HepG2 (cell line): ENCODE results near the gene PDE3A. TPM values are rescaled to one million over a fixed set of nuclear protein-coding genes. Genes with fewer than 3 reads are reported as not detected.

Experiments
- ATAC-seq: fragments of 200-7000 bp; cut with Tn5 transposase; 3 replicates; pipeline ENCODE4 v1.9.1; 2020; ENCODE audit warnings: mild to moderate bottlenecking, moderate library complexity
- BruUV-seq: library from RNA; stranded (reverse); fragments of 400-500 nt; replicated peaks from 2 replicates; lab custom pipeline; 2021; lab: Mats Ljungman, UMichigan
- CTCF ChIA-PET: fragments of 300-600 bp; formaldehyde crosslinking; extraction: SDS; loops from one replicate; lab custom pipeline; 2021; ENCODE audit warnings: low total read pairs, inconsistent platforms, low intra/inter-chr PET ratio; lab: Yijun Ruan, JAX
- POLR2A ChIA-PET: fragments of 350-600 bp; sonication (Branson Sonifier 250); formaldehyde crosslinking; loops from one replicate; lab custom pipeline; 2020; ENCODE audit warnings: antibody characterized with exemption, inconsistent platforms; lab: Yijun Ruan, JAX
- DNase-seq: peaks from one replicate; pipeline ENCODE4 v3.0.0-alpha.2; 2015; ENCODE audit warnings: low spot score
- FAIRE-seq: peaks from 3 replicates; lab custom pipeline; 2011; peaks lifted over from hg19 to GRCh38; lab: Jason Lieb, UNC
- H2AFZ ChIP-seq: one replicate; pipeline ENCODE4 v1.6.1; 2011; ENCODE audit warnings: low read length, inconsistent platforms
- H3K27ac ChIP-seq: fragments of 300-600 bp; 3 replicates; pipeline ENCODE4 v1.8.0; 2011; ENCODE audit warnings: mixed run types, mild to moderate bottlenecking, mixed read lengths, low read length, inconsistent platforms; ENCODE audit not compliant: insufficient read depth; ENCODE audit errors: extremely low read length
- H3K27me3 ChIP-seq, 2 experiments: fragments of 200-600 bp in 1 of 2; 2 replicates in 1 of 2; 3 replicates in 1 of 2; pipeline versions ENCODE4 v1.6.0 to v1.8.0; 2011; ENCODE audit warnings: low read length in 2 of 2, mild to moderate bottlenecking in 2 of 2, moderate library complexity in 2 of 2, inconsistent platforms in 1 of 2; ENCODE audit not compliant: insufficient read depth in 2 of 2, control insufficient read depth in 1 of 2
- H3K36me3 ChIP-seq, 2 experiments: fragments of 200-600 bp in 1 of 2; replicated peaks in 1 of 2; 2 replicates in 1 of 2; 3 replicates in 1 of 2; pipeline versions ENCODE4 v1.5.1 to v1.8.0; 2011; ENCODE audit warnings: low read length in 2 of 2, inconsistent platforms in 1 of 2; ENCODE audit not compliant: insufficient read depth in 2 of 2, control insufficient read depth in 1 of 2
- H3K4me1 ChIP-seq: 2 replicates; pipeline ENCODE4 v1.5.1; 2012; ENCODE audit warnings: low read length, inconsistent platforms; ENCODE audit not compliant: insufficient read depth
- H3K4me2 ChIP-seq: 2 replicates; pipeline ENCODE4 v1.6.0; 2011; ENCODE audit warnings: low read depth, low read length, inconsistent platforms
- H3K4me3 ChIP-seq, 3 experiments: fragments of 200-600 bp in 1 of 3; sonication (generic), shearing (Covaris generic) in 1 of 3; replicated peaks in 1 of 3; 2 replicates each; pipeline ENCODE4 v1.5.1; 2011 to 2016; ENCODE audit warnings: low read length in 3 of 3, inconsistent platforms in 2 of 3, low read depth in 2 of 3, mild to moderate bottlenecking in 2 of 3, control low read depth in 1 of 3, mixed read lengths in 1 of 3; ENCODE audit not compliant: insufficient read depth in 1 of 3
- H3K79me2 ChIP-seq: one replicate; pipeline ENCODE4 v1.6.1; 2011; ENCODE audit warnings: low read length, inconsistent platforms; ENCODE audit not compliant: insufficient read depth
- H3K9ac ChIP-seq: 2 replicates; pipeline ENCODE4 v1.6.0; 2011; ENCODE audit warnings: mild to moderate bottlenecking, low read depth, low read length, inconsistent platforms; ENCODE audit not compliant: insufficient read depth
- H3K9me3 ChIP-seq: 2 replicates; pipeline ENCODE4 v1.5.1; 2012; ENCODE audit warnings: mild to moderate bottlenecking, low read length
- H4K20me1 ChIP-seq: 2 replicates; pipeline ENCODE4 v1.6.0; 2011; ENCODE audit warnings: inconsistent platforms, mild to moderate bottlenecking, low read length, moderate library complexity; ENCODE audit not compliant: insufficient read depth
- AKNA ChIP-seq: sonication (generic); formaldehyde crosslinking; IDR thresholded peaks from 2 replicates; pipeline ENCODE4 v1.4.0; 2020; ENCODE audit warnings: missing genetic modification reagents, borderline replicate concordance
- ATF1 ChIP-seq: IDR thresholded peaks from 2 replicates; pipeline ENCODE4 v1.6.1; 2016; ENCODE audit warnings: mild to moderate bottlenecking, control low read depth
- DR1 ChIP-seq: sonication (generic); formaldehyde crosslinking; IDR thresholded peaks from 2 replicates; pipeline ENCODE4 v1.8.0; 2021; ENCODE audit warnings: mild to moderate bottlenecking, missing genetic modification reagents, inconsistent platforms
- FOXK2 ChIP-seq: fragments of 450-650 bp; IDR thresholded peaks from 2 replicates; pipeline ENCODE4 v1.6.1; 2016
- GLMP ChIP-seq: sonication (generic); formaldehyde crosslinking; IDR thresholded peaks from 2 replicates; pipeline ENCODE4 v1.9.0; 2021; ENCODE audit warnings: missing genetic modification reagents, mild to moderate bottlenecking, borderline replicate concordance
- HDAC1 ChIP-seq: sonication (generic); formaldehyde crosslinking; IDR thresholded peaks from 2 replicates; pipeline ENCODE4 v1.5.1; 2020; ENCODE audit warnings: mild to moderate bottlenecking, missing genetic modification reagents
- SUZ12 ChIP-seq: fragments of 150-350 bp; IDR thresholded peaks from 2 replicates; pipeline ENCODE4 v1.6.1; 2014; ENCODE audit warnings: low read depth, low read length
- TMF1 ChIP-seq: sonication (generic); formaldehyde crosslinking; IDR thresholded peaks from 2 replicates; pipeline ENCODE4 v1.8.1; 2022; ENCODE audit warnings: low read depth, missing genetic modification reagents
- ZNF296 ChIP-seq: sonication (generic); formaldehyde crosslinking; conservative IDR thresholded peaks from 2 replicates; pipeline ENCODE4 v1.5.0; 2020; ENCODE audit warnings: mild to moderate bottlenecking, missing genetic modification reagents
- ZNF30 ChIP-seq: sonication (generic); formaldehyde crosslinking; IDR thresholded peaks from 2 replicates; pipeline ENCODE4 v1.5.0; 2020; ENCODE audit warnings: mild to moderate bottlenecking, missing genetic modification reagents
- WGBS: methylation state at CpG from one replicate; pipeline ENCODE4 v1.1.6; 2017; ENCODE audit warnings: low lambda C conversion rate; 5-methylcytosine and 5-hydroxymethylcytosine counted together
- in situ Hi-C: cut with HindIII; loops from 2 replicates; pipeline ENCODE4 v1.10.0; 2017; ENCODE audit warnings: low pct_unique_long_range_greater_than_20kb; ENCODE audit not compliant: extremely low pct_ligation_motif_present
- intact Hi-C: fragments of 100-400 bp; cut with micrococcal nuclease; formaldehyde crosslinking; loops from one replicate; pipeline ENCODE4 v1.10.0; 2022; ENCODE audit not compliant: unreplicated experiment
- polyA plus RNA-seq, 8 experiments: library from polyadenylated mRNA; depleted of rRNA in 3 of 8; stranded (reverse) in 7 of 8; unstranded in 1 of 8; fragments of >200 nt; fragmentation: Illumina TruSeq in 4 of 8; extraction: Trizol in 4 of 8; gene quantifications; 2 replicates each; pipeline versions ENCODE4 v1.2.1 to v1.2.3, GENCODE V29; 2011 to 2016; ENCODE audit warnings: low read depth in 4 of 8, missing spikeins in 1 of 8, mixed read lengths in 1 of 8; ENCODE audit not compliant: insufficient read depth in 1 of 8
- total RNA-seq, 5 experiments: library from RNA; depleted of rRNA; stranded (reverse); fragments of >200 nt; fragmentation: Illumina TruSeq; extraction: Trizol; gene quantifications; 2 replicates each; pipeline ENCODE4 v1.2.3, GENCODE V29; 2016; ENCODE audit warnings: low read depth in 1 of 5
- TF ChIP-seq, protein P1 (sequence below): sonication (generic); formaldehyde crosslinking; IDR thresholded peaks from 2 replicates; pipeline ENCODE4 v1.4.0; 2020; ENCODE audit warnings: mild to moderate bottlenecking, missing genetic modification reagents
- TF ChIP-seq, protein P2 (sequence below): IDR thresholded peaks from 2 replicates; pipeline ENCODE4 v1.6.1; 2016; ENCODE audit warnings: low read depth, control low read depth
- TF ChIP-seq, protein P3 (sequence below): sonication (generic); formaldehyde crosslinking; IDR thresholded peaks from 2 replicates; pipeline ENCODE4 v1.4.0; 2020; ENCODE audit warnings: mild to moderate bottlenecking, low read depth, missing genetic modification reagents

PDE3A gene
- total and polyA plus RNA-seq, 2 of the 13 experiments (the other 11 are each of a cell fraction or from before 2014, with no cell fraction given) = 0.77 to 1.5 TPM

GRCh38 chr12:20377750-20378149 is 9.4 kb downstream of the PDE3A start (continued):
- TF ChIP-seq ZNF296 (no peak), ATF1 (CRISPR knock-in tag) (no peak)
- TF ChIP-seq, protein P1, sequence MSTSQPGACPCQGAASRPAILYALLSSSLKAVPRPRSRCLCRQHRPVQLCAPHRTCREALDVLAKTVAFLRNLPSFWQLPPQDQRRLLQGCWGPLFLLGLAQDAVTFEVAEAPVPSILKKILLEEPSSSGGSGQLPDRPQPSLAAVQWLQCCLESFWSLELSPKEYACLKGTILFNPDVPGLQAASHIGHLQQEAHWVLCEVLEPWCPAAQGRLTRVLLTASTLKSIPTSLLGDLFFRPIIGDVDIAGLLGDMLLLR = no peak

DNA sequence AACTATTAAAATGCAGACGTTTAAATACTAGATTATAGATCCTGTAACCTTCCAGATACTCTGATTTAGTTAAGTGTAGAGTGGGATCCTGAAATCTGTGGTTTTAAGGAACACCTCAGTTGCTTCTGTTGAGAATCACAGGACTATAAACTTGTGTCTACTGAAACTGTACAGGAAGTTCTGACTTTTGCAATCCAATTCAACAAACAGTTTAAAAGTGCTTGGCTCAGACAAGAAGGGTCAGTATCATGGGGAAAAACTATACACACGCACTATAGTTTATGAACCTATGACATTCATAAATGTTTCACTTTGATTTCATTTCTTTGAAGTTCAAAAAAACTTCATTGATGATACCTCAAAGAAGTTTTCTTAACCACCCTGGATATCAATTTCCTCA is 13.8 kb downstream of the PDE3A start:
- no peaks in the 10 kb centered on the region for H3K9me3 ChIP-seq
- TF ChIP-seq FOXK2 = no peak
- TF ChIP-seq, protein P2, sequence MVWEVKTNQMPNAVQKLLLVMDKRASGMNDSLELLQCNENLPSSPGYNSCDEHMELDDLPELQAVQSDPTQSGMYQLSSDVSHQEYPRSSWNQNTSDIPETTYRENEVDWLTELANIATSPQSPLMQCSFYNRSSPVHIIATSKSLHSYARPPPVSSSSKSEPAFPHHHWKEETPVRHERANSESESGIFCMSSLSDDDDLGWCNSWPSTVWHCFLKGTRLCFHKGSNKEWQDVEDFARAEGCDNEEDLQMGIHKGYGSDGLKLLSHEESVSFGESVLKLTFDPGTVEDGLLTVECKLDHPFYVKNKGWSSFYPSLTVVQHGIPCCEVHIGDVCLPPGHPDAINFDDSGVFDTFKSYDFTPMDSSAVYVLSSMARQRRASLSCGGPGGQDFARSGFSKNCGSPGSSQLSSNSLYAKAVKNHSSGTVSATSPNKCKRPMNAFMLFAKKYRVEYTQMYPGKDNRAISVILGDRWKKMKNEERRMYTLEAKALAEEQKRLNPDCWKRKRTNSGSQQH (CRISPR knock-in tag) = no peak
- no peak for TF ChIP-seq AKNA (CRISPR knock-in tag)
- TF ChIP-seq, protein P3, sequence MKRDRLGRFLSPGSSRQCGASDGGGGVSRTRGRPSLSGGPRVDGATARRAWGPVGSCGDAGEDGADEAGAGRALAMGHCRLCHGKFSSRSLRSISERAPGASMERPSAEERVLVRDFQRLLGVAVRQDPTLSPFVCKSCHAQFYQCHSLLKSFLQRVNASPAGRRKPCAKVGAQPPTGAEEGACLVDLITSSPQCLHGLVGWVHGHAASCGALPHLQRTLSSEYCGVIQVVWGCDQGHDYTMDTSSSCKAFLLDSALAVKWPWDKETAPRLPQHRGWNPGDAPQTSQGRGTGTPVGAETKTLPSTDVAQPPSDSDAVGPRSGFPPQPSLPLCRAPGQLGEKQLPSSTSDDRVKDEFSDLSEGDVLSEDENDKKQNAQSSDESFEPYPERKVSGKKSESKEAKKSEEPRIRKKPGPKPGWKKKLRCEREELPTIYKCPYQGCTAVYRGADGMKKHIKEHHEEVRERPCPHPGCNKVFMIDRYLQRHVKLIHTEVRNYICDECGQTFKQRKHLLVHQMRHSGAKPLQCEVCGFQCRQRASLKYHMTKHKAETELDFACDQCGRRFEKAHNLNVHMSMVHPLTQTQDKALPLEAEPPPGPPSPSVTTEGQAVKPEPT = no peak
- TF ChIP-seq GLMP (CRISPR knock-in tag) = no peak
- no peak for TF ChIP-seq ZNF30 (CRISPR knock-in tag)
- no peak for TF ChIP-seq SUZ12
- no peak for TF ChIP-seq DR1
- no peak for TF ChIP-seq TMF1
- TF ChIP-seq HDAC1 (CRISPR knock-in tag) = no peak
- no peaks in the 10 kb centered on the region for H4K20me1 ChIP-seq
- intact Hi-C loops = no loop called here
- in situ Hi-C loops = no loop called here
- no peaks in the 10 kb centered on the region for H3K79me2 ChIP-seq
- no peak overlapping the region for H3K9ac ChIP-seq
- FAIRE-seq (no peak), ATAC-seq (no peak), DNase-seq (no peak)
- no peak overlapping the region for H3K4me3 ChIP-seq
- POLR2A ChIA-PET = no interaction called here
- no peaks in the 10 kb centered on the region for H3K36me3 ChIP-seq
- no peak overlapping the region for H2AFZ ChIP-seq
- CTCF ChIA-PET = no interaction called here
- no peaks in the 10 kb centered on the region for H3K4me1 ChIP-seq
- BruUV-seq = no TSS peak
- 1% methylated on average over 2 of the region's 2 CpGs for WGBS
- H3K27me3 ChIP-seq = no peaks in the 10 kb centered on the region
- no peak overlapping the region for H3K4me2 ChIP-seq
- H3K27ac ChIP-seq = no peak overlapping the region
